HG03159 (cell line): ENCODE results near the gene CYP2W1.
"Not testable (repeated sequence)": the region's sequence is repeated elsewhere in the genome, so short reads cannot be mapped to it uniquely, and the experiment has no call there.

Experiments
- ATAC-seq: cut with Tn5 transposase; IDR thresholded peaks from one replicate; pipeline ENCODE4 v1.9.1; 2021; ENCODE audit warnings: mild to moderate bottlenecking, moderate library complexity; ENCODE audit not compliant: unreplicated experiment

The CYP2W1 gene

GRCh38 chr7:949021-949934 lies 33.7 kb upstream of the CYP2W1 start:
- no peak for ATAC-seq

- no peak for ATAC-seq
Observed at GRCh38 chr7:951881-952547, 31.0 kb upstream of the CYP2W1 start.

- no peak for ATAC-seq
Observed at GRCh38 chr7:952548-953441, 30.2 kb upstream of the CYP2W1 start.

- ATAC-seq: peak; percentile 34
Observed at GRCh38 chr7:953547-954327, 29.2 kb upstream of the CYP2W1 start.

GRCh38 chr7:954330-955238 lies 28.4 kb upstream of the CYP2W1 start, which contains the start of gene ADAP1:
TSS of gene ADAP1 (minus strand) at chr7:954680. CDS start at chr7:954477, 203 bp downstream.
- ATAC-seq: peak; percentile 53

GRCh38 chr7:956031-956430 lies 26.9 kb upstream of the CYP2W1 start:
- no peak for ATAC-seq

- no peak for ATAC-seq
Observed at GRCh38 chr7:957418-958220, 25.4 kb upstream of the CYP2W1 start.

- no peak for ATAC-seq
Observed at GRCh38 chr7:958221-959200, 24.5 kb upstream of the CYP2W1 start.

- ATAC-seq: no peak
Observed at GRCh38 chr7:959271-959670, 23.7 kb upstream of the CYP2W1 start.

GRCh38 chr7:959740-960139 lies 23.2 kb upstream of the CYP2W1 start:
- ATAC-seq: not testable (repeated sequence)

GRCh38 chr7:960269-960871 lies 22.6 kb upstream of the CYP2W1 start:
- ATAC-seq: no peak

- not testable (repeated sequence) for ATAC-seq
Observed at GRCh38 chr7:960972-961371, 22.0 kb upstream of the CYP2W1 start.

- ATAC-seq: no peak
Observed at GRCh38 chr7:961546-962400, 21.2 kb upstream of the CYP2W1 start.

GRCh38 chr7:962401-963081 lies 20.4 kb upstream of the CYP2W1 start:
- no peak for ATAC-seq
